Fibroblast of lung (primary cell): ENCODE data around the gene SSUH2. TPM values are rescaled to one million over a fixed set of nuclear protein-coding genes. Genes with fewer than 3 reads are reported as not detected.

Experiments used
- DNase-seq, 2 donors: peaks; one replicate each; pipeline versions ENCODE4 v3.0.0 to v3.0.0-alpha.2; 2010; ENCODE audit warnings: low read depth in 2 of 2
- H2AFZ ChIP-seq: 2 replicates; pipeline ENCODE4 v1.5.1; 2012; ENCODE audit warnings: low read length, control low read depth, inconsistent platforms
- H3K27ac ChIP-seq: 2 replicates; pipeline ENCODE4 v1.5.1; 2011; ENCODE audit warnings: low read length, control low read depth; ENCODE audit not compliant: insufficient read depth
- H3K27me3 ChIP-seq: 2 replicates; pipeline ENCODE4 v1.5.1; 2011; ENCODE audit warnings: mild to moderate bottlenecking, low read length; ENCODE audit not compliant: control insufficient read depth, insufficient read depth
- H3K36me3 ChIP-seq: 2 replicates; pipeline ENCODE4 v1.5.1; 2011; ENCODE audit warnings: low read length; ENCODE audit not compliant: control insufficient read depth, insufficient read depth
- H3K4me1 ChIP-seq: 2 replicates; pipeline ENCODE4 v1.5.1; 2011; ENCODE audit warnings: low read length; ENCODE audit not compliant: control insufficient read depth, insufficient read depth; ENCODE audit errors: extremely low read depth
- H3K4me2 ChIP-seq: 2 replicates; pipeline ENCODE4 v1.5.1; 2011; ENCODE audit warnings: low read length, control low read depth; ENCODE audit not compliant: insufficient read depth; ENCODE audit errors: extremely low read depth
- H3K4me3 ChIP-seq, 4 experiments: fragments of 200-600 bp in 1 of 4; sonication (generic) in 1 of 4; replicated peaks in 1 of 4; 2 replicates each; pipeline ENCODE4 v1.5.1; 2011 to 2016; ENCODE audit warnings: low read length in 4 of 4, low read depth in 3 of 4, mild to moderate bottlenecking in 3 of 4, control low read depth in 2 of 4, inconsistent platforms in 1 of 4, mixed read lengths in 1 of 4; ENCODE audit not compliant: insufficient read depth in 1 of 4; ENCODE audit errors: control extremely low read depth in 1 of 4
- H3K79me2 ChIP-seq: 2 replicates; pipeline ENCODE4 v1.5.1; 2012; ENCODE audit warnings: mild to moderate bottlenecking, low read length, inconsistent platforms; ENCODE audit not compliant: control insufficient read depth, insufficient read depth
- H3K9ac ChIP-seq: 2 replicates; pipeline ENCODE4 v1.5.1; 2011; ENCODE audit warnings: mild to moderate bottlenecking, low read length, control low read depth; ENCODE audit not compliant: insufficient read depth
- H3K9me3 ChIP-seq: 2 replicates; pipeline ENCODE4 v1.5.1; 2012; ENCODE audit warnings: low read depth, low read length; ENCODE audit not compliant: control insufficient read depth, insufficient read depth
- H4K20me1 ChIP-seq: 2 replicates; pipeline ENCODE4 v1.5.1; 2011; ENCODE audit warnings: low read length; ENCODE audit not compliant: control insufficient read depth, insufficient read depth; ENCODE audit errors: extremely low read depth
- EZH2 ChIP-seq: IDR thresholded peaks from 2 replicates; pipeline ENCODE4 v1.5.1; 2012; ENCODE audit warnings: low read length, control low read depth, mild to moderate bottlenecking; ENCODE audit errors: missing control alignments
- polyA plus RNA-seq, 2 donors: library from polyadenylated mRNA; depleted of rRNA in 1 of 2; stranded (reverse) in 1 of 2; unstranded in 1 of 2; fragments of >200 nt; gene quantifications; 2 replicates each; pipeline ENCODE4 v1.2.1, GENCODE V29; 2011 to 2012; ENCODE audit warnings: missing spikeins in 1 of 2
- total RNA-seq: library from RNA; depleted of rRNA; stranded (reverse); fragments of >200 nt; gene quantifications from 2 replicates; pipeline ENCODE4 v1.2.1, GENCODE V29; 2014
- TF ChIP-seq, protein P1 (sequence below), 2 donors: IDR thresholded peaks in 1 of 2; conservative IDR thresholded peaks in 1 of 2; 1 replicate in 1 of 2; 2 replicates in 1 of 2; pipeline ENCODE4 v1.5.1; 2011 to 2012; ENCODE audit warnings: low read length in 2 of 2, control low read depth in 1 of 2, inconsistent platforms in 1 of 2, low read depth in 1 of 2, mild to moderate bottlenecking in 1 of 2

Gene SSUH2
- total and polyA plus RNA-seq, 2 donors (not counting 1 experiment from before 2014, with no cell fraction given) = 0.02 TPM; not detected in 1

DNA sequence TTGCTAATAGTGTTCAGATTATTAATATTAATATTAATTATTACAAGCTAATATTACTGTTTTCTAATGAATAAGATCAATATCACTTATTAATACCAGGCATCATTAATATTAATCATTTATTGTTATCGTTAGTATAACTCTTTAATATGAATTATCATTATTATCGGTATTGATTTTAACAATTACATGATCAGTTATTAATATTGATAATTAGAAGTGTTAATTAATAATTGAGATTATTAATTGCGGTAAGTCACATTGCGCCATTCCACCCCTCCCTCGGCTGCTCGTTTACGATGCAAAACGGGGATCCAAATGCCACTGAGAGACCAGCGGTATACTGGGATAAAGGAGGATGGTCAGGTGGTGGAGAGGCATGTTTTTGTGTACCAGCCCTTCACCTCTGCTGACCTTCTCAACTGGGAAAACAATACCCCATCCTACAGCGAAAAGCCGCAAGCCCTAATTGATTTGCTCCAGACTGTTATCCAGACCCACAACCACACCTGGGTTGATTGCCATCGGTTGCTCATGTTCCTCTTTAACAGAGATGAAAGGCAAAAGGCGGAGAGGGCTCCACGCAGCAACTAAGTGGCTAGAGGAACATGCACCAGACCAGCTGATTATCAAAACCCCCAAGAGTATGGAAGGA is 28.6 kb upstream of the SSUH2 start:
- H2AFZ ChIP-seq = no peak overlapping the region
- H3K4me2 ChIP-seq = no peak overlapping the region
- H3K27ac ChIP-seq = no peak overlapping the region
- H3K9me3 ChIP-seq = no peaks in the 10 kb centered on the region
- peaks cover 4% of the 10 kb centered on the region for H3K27me3 ChIP-seq
- H3K79me2 ChIP-seq = no peaks in the 10 kb centered on the region
- no peaks in the 10 kb centered on the region for H3K36me3 ChIP-seq
- TF ChIP-seq EZH2 = no peak
- TF ChIP-seq, protein P1, sequence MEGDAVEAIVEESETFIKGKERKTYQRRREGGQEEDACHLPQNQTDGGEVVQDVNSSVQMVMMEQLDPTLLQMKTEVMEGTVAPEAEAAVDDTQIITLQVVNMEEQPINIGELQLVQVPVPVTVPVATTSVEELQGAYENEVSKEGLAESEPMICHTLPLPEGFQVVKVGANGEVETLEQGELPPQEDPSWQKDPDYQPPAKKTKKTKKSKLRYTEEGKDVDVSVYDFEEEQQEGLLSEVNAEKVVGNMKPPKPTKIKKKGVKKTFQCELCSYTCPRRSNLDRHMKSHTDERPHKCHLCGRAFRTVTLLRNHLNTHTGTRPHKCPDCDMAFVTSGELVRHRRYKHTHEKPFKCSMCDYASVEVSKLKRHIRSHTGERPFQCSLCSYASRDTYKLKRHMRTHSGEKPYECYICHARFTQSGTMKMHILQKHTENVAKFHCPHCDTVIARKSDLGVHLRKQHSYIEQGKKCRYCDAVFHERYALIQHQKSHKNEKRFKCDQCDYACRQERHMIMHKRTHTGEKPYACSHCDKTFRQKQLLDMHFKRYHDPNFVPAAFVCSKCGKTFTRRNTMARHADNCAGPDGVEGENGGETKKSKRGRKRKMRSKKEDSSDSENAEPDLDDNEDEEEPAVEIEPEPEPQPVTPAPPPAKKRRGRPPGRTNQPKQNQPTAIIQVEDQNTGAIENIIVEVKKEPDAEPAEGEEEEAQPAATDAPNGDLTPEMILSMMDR (conservative IDR thresholded peaks at IDR 0.05 in 1 of 2, IDR thresholded peaks at IDR 0.05 in 1 of 2; ENCODE audit: low read depth in 1 of 2, low read length in 2 of 2) = no peak
- no peak overlapping the region for H3K4me3 ChIP-seq
- no peak overlapping the region for H3K9ac ChIP-seq
- H3K4me1 ChIP-seq = no peaks in the 10 kb centered on the region
- H4K20me1 ChIP-seq = no peaks in the 10 kb centered on the region
- no peak for DNase-seq

DNA sequence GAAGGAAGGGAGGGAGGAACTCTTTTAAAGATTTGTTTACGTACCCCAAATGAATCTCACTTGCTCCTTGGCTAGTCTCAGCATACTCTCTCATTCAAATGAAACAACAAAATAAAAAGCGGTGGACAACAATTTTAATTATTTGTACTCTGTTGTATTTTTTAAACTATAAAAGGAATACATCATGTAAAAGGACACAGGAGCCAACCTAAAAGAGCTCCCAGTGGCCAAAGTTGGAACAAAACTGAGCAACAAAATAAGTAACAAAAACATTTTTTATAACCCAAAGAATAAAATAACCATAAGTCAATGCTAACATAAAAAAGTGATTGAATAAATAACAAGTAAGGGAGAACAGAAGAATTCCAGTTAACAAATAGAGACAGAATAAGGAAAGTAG is 24.4 kb upstream of the SSUH2 start:
- Histone ChIP-seq H3K79me2 (no peaks in the 10 kb centered on the region), H3K27me3 (peaks cover 9% of the 10 kb centered on the region), H3K9me3 (no peaks in the 10 kb centered on the region), H2AFZ (no peak overlapping the region), H3K4me1 (no peaks in the 10 kb centered on the region), H4K20me1 (no peaks in the 10 kb centered on the region), H3K36me3 (no peaks in the 10 kb centered on the region), H3K27ac (no peak overlapping the region), H3K4me3 (no peak overlapping the region), H3K9ac (no peak overlapping the region), H3K4me2 (no peak overlapping the region)
- no peak for TF ChIP-seq EZH2
- TF ChIP-seq, protein P1 (conservative IDR thresholded peaks at IDR 0.05 in 1 of 2, IDR thresholded peaks at IDR 0.05 in 1 of 2; ENCODE audit: low read depth in 1 of 2, low read length in 2 of 2) = peak in 1 of 2 donors; percentile 16
- no peak for DNase-seq

DNA sequence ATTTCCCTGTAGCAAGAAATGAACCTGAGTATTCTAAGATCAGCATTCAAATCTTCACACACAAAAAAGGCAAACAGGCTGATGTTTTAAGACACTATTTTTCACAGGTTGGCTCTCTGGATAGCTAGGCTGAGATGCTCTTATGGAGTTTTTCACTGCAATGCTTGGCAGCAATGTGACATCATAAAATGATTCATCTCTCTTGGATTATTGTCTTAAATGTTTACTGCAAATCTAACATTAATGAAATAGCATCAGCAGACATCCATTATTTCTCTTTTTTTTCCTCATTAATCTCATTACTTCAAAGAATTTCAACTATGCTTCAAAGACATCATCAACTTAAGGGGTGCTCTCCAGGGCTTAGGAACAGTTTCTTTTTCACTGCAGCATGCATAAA is 23.6 kb upstream of the SSUH2 start:
- Histone ChIP-seq H3K27me3 (peaks cover 9% of the 10 kb centered on the region), H3K79me2 (no peaks in the 10 kb centered on the region), H2AFZ (no peak overlapping the region), H3K9ac (no peak overlapping the region), H3K4me2 (no peak overlapping the region), H3K9me3 (no peaks in the 10 kb centered on the region), H3K36me3 (no peaks in the 10 kb centered on the region), H3K27ac (no peak overlapping the region), H3K4me3 (no peak overlapping the region), H4K20me1 (no peaks in the 10 kb centered on the region), H3K4me1 (no peaks in the 10 kb centered on the region)
- TF ChIP-seq, protein P1 (conservative IDR thresholded peaks at IDR 0.05 in 1 of 2, IDR thresholded peaks at IDR 0.05 in 1 of 2; ENCODE audit: low read depth in 1 of 2, low read length in 2 of 2) = no peak
- TF ChIP-seq EZH2 = no peak
- peak in 1 of 2 donors; percentile 12 for DNase-seq
